HL-60 (cell line): Measurements from ENCODE around the gene ELF2.
A peak's percentile ranks its signal among the peaks of the same experiment; 100 is the strongest.

Experiments used
- DNase-seq, 2 experiments: peaks; one replicate each; pipeline ENCODE4 v3.0.0-alpha.2; 2010 to 2020; ENCODE audit warnings: low read depth in 1 of 2, low spot score in 1 of 2
- H3K27ac ChIP-seq: fragments of 250-450 bp; sonication (Bioruptor Pico); replicated peaks from 2 replicates; pipeline ENCODE4 v1.5.1; 2020; ENCODE audit warnings: mild to moderate bottlenecking, moderate library complexity
- H3K27me3 ChIP-seq: fragments of 250-450 bp; sonication (Bioruptor Pico); 2 replicates; pipeline ENCODE4 v1.5.1; 2021; ENCODE audit warnings: mild to moderate bottlenecking, moderate library complexity; ENCODE audit not compliant: insufficient read depth, poor library complexity, severe bottlenecking
- H3K4me3 ChIP-seq: replicated peaks from 2 replicates; pipeline ENCODE4 v1.5.1; 2011; ENCODE audit warnings: mild to moderate bottlenecking, control low read depth, low read length; ENCODE audit not compliant: insufficient read depth
- GABPA ChIP-seq: IDR thresholded peaks from 2 replicates; pipeline ENCODE4 v1.6.1; 2012; ENCODE audit warnings: low read depth
- POLR2AphosphoS5 ChIP-seq: IDR thresholded peaks from 2 replicates; pipeline ENCODE4 v1.6.1; 2012; ENCODE audit warnings: low read depth
- SPI1 ChIP-seq: IDR thresholded peaks from 2 replicates; pipeline ENCODE4 v1.6.1; 2012; ENCODE audit warnings: low read depth, mild to moderate bottlenecking, borderline replicate concordance
- TF ChIP-seq, protein P1 (sequence below): IDR thresholded peaks from 2 replicates; pipeline ENCODE4 v1.6.1; 2012; ENCODE audit warnings: low read depth; ENCODE audit not compliant: insufficient replicate concordance
- TF ChIP-seq, protein P2 (sequence below): IDR thresholded peaks from one replicate; pipeline ENCODE4 v1.5.1; 2011; ENCODE audit warnings: low read length, control low read depth, inconsistent platforms; ENCODE audit not compliant: insufficient read depth

Gene ELF2

DNA sequence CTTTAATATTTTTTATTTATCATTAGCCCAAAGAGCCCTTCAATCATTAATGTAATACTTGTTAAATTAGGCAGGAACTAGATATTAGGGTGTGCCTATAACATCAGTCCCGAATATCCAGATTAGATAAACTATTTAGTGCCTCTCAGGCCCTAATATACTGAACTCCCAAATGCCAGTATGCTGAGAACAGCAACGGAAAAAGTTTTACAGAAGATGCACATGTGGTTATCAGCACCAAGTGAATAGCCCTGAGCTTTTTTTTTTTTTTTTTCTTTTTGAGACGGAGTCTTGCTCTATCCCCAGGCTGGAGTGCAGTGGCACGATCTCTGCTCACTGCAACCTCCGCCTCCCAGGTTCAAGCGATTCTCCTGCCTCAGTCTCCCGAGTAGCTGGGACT, 13.0 kb upstream of the ELF2 start:
- H3K27ac ChIP-seq, result peak overlapping the region; percentile 86
- no peaks in the 10 kb centered on the region for H3K27me3 ChIP-seq
- H3K4me3 ChIP-seq, result no peak overlapping the region
- no peak for DNase-seq
- no peak for TF ChIP-seq GABPA
- no peak for TF ChIP-seq POLR2AphosphoS5
- TF ChIP-seq, protein P1, sequence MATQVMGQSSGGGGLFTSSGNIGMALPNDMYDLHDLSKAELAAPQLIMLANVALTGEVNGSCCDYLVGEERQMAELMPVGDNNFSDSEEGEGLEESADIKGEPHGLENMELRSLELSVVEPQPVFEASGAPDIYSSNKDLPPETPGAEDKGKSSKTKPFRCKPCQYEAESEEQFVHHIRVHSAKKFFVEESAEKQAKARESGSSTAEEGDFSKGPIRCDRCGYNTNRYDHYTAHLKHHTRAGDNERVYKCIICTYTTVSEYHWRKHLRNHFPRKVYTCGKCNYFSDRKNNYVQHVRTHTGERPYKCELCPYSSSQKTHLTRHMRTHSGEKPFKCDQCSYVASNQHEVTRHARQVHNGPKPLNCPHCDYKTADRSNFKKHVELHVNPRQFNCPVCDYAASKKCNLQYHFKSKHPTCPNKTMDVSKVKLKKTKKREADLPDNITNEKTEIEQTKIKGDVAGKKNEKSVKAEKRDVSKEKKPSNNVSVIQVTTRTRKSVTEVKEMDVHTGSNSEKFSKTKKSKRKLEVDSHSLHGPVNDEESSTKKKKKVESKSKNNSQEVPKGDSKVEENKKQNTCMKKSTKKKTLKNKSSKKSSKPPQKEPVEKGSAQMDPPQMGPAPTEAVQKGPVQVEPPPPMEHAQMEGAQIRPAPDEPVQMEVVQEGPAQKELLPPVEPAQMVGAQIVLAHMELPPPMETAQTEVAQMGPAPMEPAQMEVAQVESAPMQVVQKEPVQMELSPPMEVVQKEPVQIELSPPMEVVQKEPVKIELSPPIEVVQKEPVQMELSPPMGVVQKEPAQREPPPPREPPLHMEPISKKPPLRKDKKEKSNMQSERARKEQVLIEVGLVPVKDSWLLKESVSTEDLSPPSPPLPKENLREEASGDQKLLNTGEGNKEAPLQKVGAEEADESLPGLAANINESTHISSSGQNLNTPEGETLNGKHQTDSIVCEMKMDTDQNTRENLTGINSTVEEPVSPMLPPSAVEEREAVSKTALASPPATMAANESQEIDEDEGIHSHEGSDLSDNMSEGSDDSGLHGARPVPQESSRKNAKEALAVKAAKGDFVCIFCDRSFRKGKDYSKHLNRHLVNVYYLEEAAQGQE, result no peak
- TF ChIP-seq, protein P2, sequence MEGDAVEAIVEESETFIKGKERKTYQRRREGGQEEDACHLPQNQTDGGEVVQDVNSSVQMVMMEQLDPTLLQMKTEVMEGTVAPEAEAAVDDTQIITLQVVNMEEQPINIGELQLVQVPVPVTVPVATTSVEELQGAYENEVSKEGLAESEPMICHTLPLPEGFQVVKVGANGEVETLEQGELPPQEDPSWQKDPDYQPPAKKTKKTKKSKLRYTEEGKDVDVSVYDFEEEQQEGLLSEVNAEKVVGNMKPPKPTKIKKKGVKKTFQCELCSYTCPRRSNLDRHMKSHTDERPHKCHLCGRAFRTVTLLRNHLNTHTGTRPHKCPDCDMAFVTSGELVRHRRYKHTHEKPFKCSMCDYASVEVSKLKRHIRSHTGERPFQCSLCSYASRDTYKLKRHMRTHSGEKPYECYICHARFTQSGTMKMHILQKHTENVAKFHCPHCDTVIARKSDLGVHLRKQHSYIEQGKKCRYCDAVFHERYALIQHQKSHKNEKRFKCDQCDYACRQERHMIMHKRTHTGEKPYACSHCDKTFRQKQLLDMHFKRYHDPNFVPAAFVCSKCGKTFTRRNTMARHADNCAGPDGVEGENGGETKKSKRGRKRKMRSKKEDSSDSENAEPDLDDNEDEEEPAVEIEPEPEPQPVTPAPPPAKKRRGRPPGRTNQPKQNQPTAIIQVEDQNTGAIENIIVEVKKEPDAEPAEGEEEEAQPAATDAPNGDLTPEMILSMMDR, result no peak

DNA sequence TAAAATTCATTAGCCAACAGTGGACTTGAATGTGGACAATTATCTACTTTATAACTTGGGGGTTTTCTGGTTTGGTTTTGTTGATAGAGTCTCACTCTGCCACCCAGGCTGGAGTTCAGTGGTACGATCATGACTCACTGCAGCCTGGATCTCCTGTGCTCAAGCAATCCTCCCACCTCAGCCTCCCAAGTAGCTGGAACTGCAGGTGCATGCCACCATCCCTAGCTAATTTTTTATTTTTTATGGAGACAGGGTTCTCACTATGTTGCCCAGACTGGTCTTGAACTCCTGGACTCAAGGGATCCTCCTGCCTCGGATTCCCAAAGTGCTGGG, 12.4 kb upstream of the ELF2 start:
- H3K27ac ChIP-seq, result peak overlapping the region; percentile 86
- DNase-seq, result peak in 1 of 2 experiments; percentile 61
- no peaks in the 10 kb centered on the region for H3K27me3 ChIP-seq
- no peak for TF ChIP-seq SPI1
- TF ChIP-seq, protein P1, result no peak
- TF ChIP-seq POLR2AphosphoS5, result no peak
- TF ChIP-seq GABPA, result no peak
- TF ChIP-seq, protein P2, result no peak
- H3K4me3 ChIP-seq, result no peak overlapping the region

DNA sequence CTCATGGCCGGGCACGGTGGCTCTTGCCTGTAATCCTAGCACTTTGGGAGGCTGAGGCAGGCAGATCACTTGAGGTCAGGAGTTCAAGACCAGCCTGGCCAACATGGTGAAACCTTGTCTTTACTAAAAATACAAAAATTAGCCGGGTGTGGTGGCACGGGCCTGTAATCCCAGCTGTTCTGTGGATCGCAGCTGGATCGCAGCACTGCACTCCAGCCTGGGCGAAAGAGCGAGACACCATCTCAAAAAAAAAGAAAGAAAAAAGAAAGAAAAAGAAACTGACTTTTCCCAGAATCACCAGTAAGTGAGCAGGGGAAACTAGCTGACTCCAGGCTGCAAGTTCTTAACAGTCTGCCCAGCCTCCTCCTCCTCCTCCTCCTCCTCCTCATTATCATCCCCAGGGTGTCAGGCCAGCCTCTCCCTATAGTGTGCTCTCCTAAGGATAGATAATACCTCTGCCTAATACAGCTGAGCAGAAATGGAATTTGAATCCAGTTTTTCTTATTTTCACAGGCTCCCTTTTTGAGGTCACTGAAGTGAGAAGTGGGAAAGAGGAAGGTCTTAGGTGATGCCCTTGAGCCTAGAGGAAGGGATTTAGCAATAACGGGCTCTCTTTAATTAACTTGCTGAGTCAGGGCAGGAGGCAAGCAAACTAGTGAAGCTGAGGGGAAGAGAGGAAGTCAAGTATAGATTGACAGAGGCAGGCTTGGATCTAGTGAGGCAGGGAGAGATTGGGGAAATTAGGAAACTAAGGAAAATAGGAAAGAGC, 11.8 kb upstream of the ELF2 start:
- peak; percentile 76 to 92 for DNase-seq
- peak overlapping the region; percentile 86 for H3K27ac ChIP-seq
- H3K4me3 ChIP-seq, result no peak overlapping the region
- no peaks in the 10 kb centered on the region for H3K27me3 ChIP-seq
- TF ChIP-seq GABPA, result no peak
- TF ChIP-seq SPI1, result peak; percentile 98
- TF ChIP-seq, protein P1, result no peak
- TF ChIP-seq POLR2AphosphoS5, result peak; percentile 56
- TF ChIP-seq, protein P2, result no peak
